ENCODE results near the gene TEX54. TPM values are rescaled to one million over a fixed set of nuclear protein-coding genes. Genes with fewer than 3 reads are reported as not detected.

TEX54 gene
- total and polyA plus RNA-seq, 2 experiments from 2014 or later = 1.8 TPM; not detected in 1

DNA sequence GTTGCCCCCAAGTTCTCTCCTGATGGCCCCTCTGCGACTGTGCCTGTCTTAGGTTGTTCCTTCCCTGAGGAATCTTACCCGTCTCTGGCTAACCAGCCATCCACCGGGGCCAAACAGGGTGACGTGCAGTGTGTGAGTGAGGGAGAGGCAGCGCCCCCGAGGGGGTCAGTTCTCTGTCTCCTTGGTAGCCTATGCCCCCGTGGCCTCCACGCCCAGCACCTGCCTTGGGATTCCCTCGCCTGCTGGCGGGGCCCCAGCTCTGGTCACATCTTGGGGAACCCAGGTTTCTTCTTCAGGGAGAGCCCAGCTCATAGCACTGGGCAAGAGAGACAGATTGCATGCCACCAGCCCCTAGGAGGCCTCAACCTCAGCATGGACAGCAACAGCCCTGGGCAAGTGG, 33.2 kb downstream of the TEX54 start:
- H3K36me3 ChIP-seq (replicated peaks; ENCODE audit: insufficient read depth, low read depth) = no peaks in the 10 kb centered on the region
- no peak overlapping the region for H2AFZ ChIP-seq
- H3K79me2 ChIP-seq = peaks cover 35% of the 10 kb centered on the region
- H3K4me1 ChIP-seq (ENCODE audit: insufficient read depth) = peaks cover 9% of the 10 kb centered on the region
- no peaks in the 10 kb centered on the region for H3K27me3 ChIP-seq
- H3K4me3 ChIP-seq = no peak overlapping the region
- no peaks in the 10 kb centered on the region for H4K20me1 ChIP-seq (ENCODE audit: insufficient read depth, poor library complexity, severe bottlenecking)
- no peak for DNase-seq (ENCODE audit: low spot score)
- no peaks in the 10 kb centered on the region for H3K9me3 ChIP-seq (ENCODE audit: low read depth)
- no peaks in the 10 kb centered on the region for H3K9me2 ChIP-seq (replicated peaks; ENCODE audit: insufficient read depth)
- no peak overlapping the region for H3K4me2 ChIP-seq
- 95% methylated on average over 10 of the region's 10 CpGs for WGBS (ENCODE audit: low lambda C conversion rate, missing lambda C conversion rate)
- no peak for TF ChIP-seq EZH2phosphoT487 (IDR thresholded peaks at IDR 0.05; ENCODE audit: low read depth, severe bottlenecking, unreplicated experiment)
- no peak for TF ChIP-seq CTCF (IDR thresholded peaks at IDR 0.05; ENCODE audit: poor library complexity)
- no peak for TF ChIP-seq EZH2 (IDR thresholded peaks at IDR 0.05; ENCODE audit: borderline replicate concordance)
- no peak overlapping the region for H3K27ac ChIP-seq

DNA sequence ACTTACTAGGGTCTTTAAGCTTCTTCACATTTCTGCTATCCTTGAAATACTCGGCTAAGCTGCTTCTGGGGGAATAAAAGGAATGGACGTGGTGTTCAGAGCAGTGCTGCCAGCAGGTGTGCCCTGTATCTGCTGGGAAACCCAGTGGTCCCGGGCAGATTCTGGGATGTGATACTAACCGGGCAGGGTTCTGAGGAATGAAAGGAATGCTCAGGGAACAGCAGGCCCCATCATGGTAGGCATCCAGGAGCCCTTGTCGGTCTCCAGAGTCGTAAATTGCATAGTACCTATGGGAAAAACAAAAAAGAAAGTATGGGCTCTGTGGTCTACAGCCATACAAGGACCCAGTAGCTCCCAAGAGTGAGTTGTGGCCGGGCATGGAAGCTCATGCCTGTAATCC, 36.4 kb downstream of the TEX54 start:
- H3K9me3 ChIP-seq (ENCODE audit: low read depth) = no peaks in the 10 kb centered on the region
- H3K79me2 ChIP-seq = peaks cover 10% of the 10 kb centered on the region
- no peak overlapping the region for H3K4me2 ChIP-seq
- DNase-seq (ENCODE audit: low spot score) = no peak
- H3K4me3 ChIP-seq = no peak overlapping the region
- no peaks in the 10 kb centered on the region for H3K27me3 ChIP-seq
- WGBS (ENCODE audit: low lambda C conversion rate, missing lambda C conversion rate) = 76% methylated on average over 7 of the region's 7 CpGs
- peaks cover 14% of the 10 kb centered on the region for H3K4me1 ChIP-seq (ENCODE audit: insufficient read depth)
- TF ChIP-seq EZH2 (IDR thresholded peaks at IDR 0.05; ENCODE audit: borderline replicate concordance) (no peak), CTCF (IDR thresholded peaks at IDR 0.05; ENCODE audit: poor library complexity) (no peak), EZH2phosphoT487 (IDR thresholded peaks at IDR 0.05; ENCODE audit: low read depth, severe bottlenecking, unreplicated experiment) (no peak)
- H4K20me1 ChIP-seq (ENCODE audit: insufficient read depth, poor library complexity, severe bottlenecking) = no peaks in the 10 kb centered on the region
- no peak overlapping the region for H2AFZ ChIP-seq
- H3K36me3 ChIP-seq (replicated peaks; ENCODE audit: insufficient read depth, low read depth) = no peaks in the 10 kb centered on the region
- H3K9me2 ChIP-seq (replicated peaks; ENCODE audit: insufficient read depth) = no peaks in the 10 kb centered on the region
- H3K27ac ChIP-seq = no peak overlapping the region

DNA sequence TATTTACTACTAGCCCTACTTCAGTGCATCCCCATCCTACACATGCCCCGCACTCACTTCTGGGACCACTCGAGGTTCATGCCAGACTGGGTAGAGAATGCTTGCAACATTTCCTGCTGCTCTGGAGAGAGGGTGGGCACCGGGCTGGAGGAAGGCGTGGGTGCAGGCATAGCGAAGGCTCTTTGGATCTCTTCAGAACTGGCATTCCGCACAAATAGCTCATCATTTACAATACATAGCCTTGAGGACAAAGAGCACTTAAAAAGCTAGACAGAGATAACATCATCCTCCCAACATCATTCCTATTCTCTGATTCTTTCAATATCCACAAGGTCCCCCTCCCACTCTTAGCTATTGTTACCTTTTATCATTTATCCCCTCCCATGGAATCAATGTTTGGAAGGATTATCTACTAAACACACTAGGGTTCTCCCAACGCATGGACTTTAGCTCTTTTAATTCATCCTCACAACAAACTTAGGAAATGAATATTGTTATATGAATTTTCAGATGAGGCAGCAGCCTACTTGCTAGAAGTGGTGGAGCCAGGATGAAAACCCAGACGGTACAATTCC, 38.4 kb downstream of the TEX54 start:
- Histone ChIP-seq H3K9me3 (ENCODE audit: low read depth) (no peaks in the 10 kb centered on the region), H3K79me2 (peaks cover 27% of the 10 kb centered on the region), H3K27ac (no peak overlapping the region), H3K4me1 (ENCODE audit: insufficient read depth) (peaks cover 23% of the 10 kb centered on the region), H3K27me3 (no peaks in the 10 kb centered on the region), H2AFZ (no peak overlapping the region), H3K4me2 (no peak overlapping the region), H4K20me1 (ENCODE audit: insufficient read depth, poor library complexity, severe bottlenecking) (no peaks in the 10 kb centered on the region), H3K36me3 (replicated peaks; ENCODE audit: insufficient read depth, low read depth) (no peaks in the 10 kb centered on the region), H3K4me3 (no peak overlapping the region), H3K9me2 (replicated peaks; ENCODE audit: insufficient read depth) (no peaks in the 10 kb centered on the region)
- DNase-seq (ENCODE audit: low spot score) = no peak
- WGBS (ENCODE audit: low lambda C conversion rate, missing lambda C conversion rate) = 89% methylated on average over 8 of the region's 8 CpGs
- TF ChIP-seq CTCF (IDR thresholded peaks at IDR 0.05; ENCODE audit: poor library complexity) (no peak), EZH2 (IDR thresholded peaks at IDR 0.05; ENCODE audit: borderline replicate concordance) (no peak), EZH2phosphoT487 (IDR thresholded peaks at IDR 0.05; ENCODE audit: low read depth, severe bottlenecking, unreplicated experiment) (no peak)
